Measurements from ENCODE around the gene SOAT2. TPM values are rescaled to one million over a fixed set of nuclear protein-coding genes. Genes with fewer than 3 reads are reported as not detected.

The SOAT2 gene
- total RNA-seq, 1 donor from 2014 or later = not detected

GRCh38 chr12:53065975-53066931 is 37.0 kb upstream of the SOAT2 start:
- peak; percentile 90 for DNase-seq

GRCh38 chr12:53067074-53067992 is 36.0 kb upstream of the SOAT2 start:
- DNase-seq = no peak

GRCh38 chr12:53067993-53068770 is 35.1 kb upstream of the SOAT2 start:
- no peak for DNase-seq

GRCh38 chr12:53068811-53069585 is 34.3 kb upstream of the SOAT2 start:
- no peak for DNase-seq

- DNase-seq = no peak
Measured at GRCh38 chr12:53069621-53070410, 33.5 kb upstream of the SOAT2 start.

GRCh38 chr12:53070877-53071492 is 32.3 kb upstream of the SOAT2 start:
- no peak for DNase-seq

- DNase-seq = peak; percentile 41
Measured at GRCh38 chr12:53071591-53072551, 31.4 kb upstream of the SOAT2 start.

- no peak for DNase-seq
Measured at GRCh38 chr12:53073881-53074280, 29.4 kb upstream of the SOAT2 start.

- no peak for DNase-seq
Measured at GRCh38 chr12:53074283-53074998, 28.8 kb upstream of the SOAT2 start.

GRCh38 chr12:53074999-53075370 is 28.3 kb upstream of the SOAT2 start:
- DNase-seq = no peak

GRCh38 chr12:53076461-53076860 is 26.8 kb upstream of the SOAT2 start:
- no peak for DNase-seq

- no peak for DNase-seq
Measured at GRCh38 chr12:53077030-53077429, 26.3 kb upstream of the SOAT2 start.

- peak; percentile 42 for DNase-seq
Measured at GRCh38 chr12:53078425-53079225, 24.7 kb upstream of the SOAT2 start.

- peak; percentile 97 for DNase-seq
Measured at GRCh38 chr12:53079226-53080117, 23.8 kb upstream of the SOAT2 start, which contains the start of gene SPRYD3. Gene SPRYD3 (minus strand): TSS chr12:53079390. CDS start chr12:53079333, 57 bp downstream.

GRCh38 chr12:53082637-53083175 is 20.6 kb upstream of the SOAT2 start:
- DNase-seq = no peak

GRCh38 chr12:53086361-53086760 is 16.9 kb upstream of the SOAT2 start:
- DNase-seq = no peak

Measured in dermis blood vessel endothelial cell (primary cell).